ENCODE measurements around the gene TNS3.

TNS3 gene

DNA sequence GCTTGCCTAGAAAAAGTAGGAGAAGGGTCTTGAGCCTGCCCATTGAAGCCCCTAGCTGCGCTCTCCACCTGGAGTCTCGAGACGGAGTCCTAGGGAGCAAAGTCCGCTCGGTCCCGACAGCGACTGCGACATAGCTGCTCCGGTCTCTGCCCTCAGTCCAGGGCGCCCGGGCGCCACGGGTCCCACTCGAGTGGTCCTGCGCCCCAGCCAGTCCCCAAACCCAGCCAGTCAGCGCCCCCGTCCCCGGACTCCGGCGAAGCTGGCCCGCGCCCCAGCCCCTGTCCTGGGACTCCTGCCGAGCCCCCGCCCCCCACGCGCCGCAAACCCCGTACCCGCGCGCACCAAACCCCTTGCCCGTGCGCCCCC lies 490 bp downstream of the TNS3 start:
- no peak for DNase-seq (ENCODE audit: low read depth)

DNA sequence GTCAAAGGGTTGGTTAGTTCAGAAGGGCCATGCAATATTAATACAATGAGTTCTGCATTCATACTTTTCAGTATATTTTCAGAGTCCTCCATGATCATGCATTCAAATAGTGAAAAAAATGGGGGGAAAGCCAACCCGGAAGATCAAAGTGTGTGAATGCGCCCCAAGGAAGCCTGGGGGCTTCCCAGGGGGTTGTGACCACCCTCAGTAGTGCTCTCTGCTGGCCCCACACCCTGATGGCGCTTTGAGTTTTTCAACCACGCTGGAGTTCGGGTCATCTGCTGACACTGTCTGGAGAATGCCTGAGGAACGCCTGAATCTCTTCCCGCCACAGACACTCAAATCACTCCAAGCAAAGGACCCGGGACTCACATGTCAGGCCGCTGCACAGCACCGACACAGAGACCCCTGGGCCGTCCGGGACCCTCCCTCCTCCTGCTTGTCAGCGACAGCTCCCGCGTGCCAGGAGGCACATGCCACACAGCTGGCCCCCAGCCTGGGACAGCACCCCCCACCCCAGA lies 1.0 kb downstream of the TNS3 start:
- DNase-seq (ENCODE audit: low read depth) = no peak

DNA sequence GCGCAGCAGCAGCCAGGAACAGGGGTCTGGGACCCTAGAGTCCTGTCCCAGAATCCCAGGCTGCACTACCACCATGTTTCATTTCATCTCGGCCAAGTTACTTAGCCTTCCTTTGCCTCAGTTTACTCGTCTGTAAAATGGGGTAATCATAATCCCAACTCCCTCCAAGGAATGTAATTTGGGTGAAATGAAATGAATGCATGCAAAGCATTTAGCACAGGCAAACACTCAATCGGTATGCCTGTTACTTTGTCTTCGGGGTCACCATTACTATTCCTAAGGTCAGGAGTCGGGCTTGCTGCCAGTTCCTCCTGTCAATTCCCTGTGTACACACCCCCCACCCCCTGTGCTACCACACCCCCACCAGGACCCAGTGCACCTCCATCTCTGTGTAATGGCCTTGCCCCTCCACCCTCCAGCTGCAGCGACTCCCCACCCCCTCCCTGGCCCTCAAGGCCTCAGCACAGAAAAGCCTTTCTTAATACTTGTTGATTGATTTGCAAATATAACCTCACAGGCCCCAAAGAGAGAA lies 1.7 kb downstream of the TNS3 start:
- no peak for DNase-seq (ENCODE audit: low read depth)

DNA sequence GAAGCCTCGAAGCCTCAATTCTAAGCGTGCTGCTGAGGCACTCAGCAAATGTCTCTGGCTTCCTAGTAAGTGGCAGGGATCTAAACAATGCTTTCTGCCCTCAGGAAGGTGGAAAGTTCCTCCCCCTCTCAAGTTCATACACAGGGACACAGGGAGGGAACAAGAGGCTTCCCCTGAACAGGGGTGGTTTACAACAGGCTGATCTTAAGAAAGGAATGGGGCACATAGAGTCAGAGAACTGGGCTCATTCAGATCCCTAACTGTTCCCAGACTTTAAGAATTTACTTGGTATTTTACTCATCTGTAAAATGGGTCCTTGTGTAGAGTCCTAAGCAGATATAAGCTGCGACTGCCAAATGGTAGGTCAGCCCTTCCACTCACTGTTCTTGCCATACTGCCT lies 2.5 kb downstream of the TNS3 start:
- DNase-seq (ENCODE audit: low read depth) = no peak

DNA sequence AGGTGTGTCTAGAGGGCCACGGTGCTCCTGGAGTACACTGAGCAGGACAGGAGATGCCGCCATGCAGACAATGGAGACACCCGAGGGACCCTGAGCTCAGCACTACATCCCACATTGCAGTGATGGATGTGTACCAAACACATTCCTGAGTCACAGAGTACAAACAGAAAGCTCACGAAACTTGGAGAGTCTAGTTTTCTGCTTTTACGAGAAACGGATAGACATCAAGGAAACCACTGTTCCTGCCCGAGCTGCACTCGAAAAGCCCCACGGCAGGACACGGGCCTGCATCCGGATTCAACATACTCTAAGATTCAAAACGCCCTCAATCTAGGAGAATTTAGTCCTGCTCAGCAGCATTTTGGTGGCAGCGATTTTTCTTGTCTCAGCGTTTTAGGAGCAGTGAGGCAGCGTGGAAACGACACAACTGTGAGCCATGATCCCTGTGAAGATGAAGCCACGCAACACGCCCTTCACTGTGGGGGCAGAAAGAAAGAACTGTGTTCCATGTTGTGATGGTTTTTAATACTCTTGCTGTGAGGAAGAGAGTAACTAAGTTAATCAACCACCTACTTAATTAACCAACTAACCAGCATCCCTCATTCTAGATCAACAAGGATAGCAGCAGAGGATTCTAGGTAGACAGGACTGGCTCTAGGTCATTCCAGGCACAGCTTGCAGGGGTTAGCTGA lies 3.2 kb downstream of the TNS3 start:
- DNase-seq (ENCODE audit: low read depth) = no peak

DNA sequence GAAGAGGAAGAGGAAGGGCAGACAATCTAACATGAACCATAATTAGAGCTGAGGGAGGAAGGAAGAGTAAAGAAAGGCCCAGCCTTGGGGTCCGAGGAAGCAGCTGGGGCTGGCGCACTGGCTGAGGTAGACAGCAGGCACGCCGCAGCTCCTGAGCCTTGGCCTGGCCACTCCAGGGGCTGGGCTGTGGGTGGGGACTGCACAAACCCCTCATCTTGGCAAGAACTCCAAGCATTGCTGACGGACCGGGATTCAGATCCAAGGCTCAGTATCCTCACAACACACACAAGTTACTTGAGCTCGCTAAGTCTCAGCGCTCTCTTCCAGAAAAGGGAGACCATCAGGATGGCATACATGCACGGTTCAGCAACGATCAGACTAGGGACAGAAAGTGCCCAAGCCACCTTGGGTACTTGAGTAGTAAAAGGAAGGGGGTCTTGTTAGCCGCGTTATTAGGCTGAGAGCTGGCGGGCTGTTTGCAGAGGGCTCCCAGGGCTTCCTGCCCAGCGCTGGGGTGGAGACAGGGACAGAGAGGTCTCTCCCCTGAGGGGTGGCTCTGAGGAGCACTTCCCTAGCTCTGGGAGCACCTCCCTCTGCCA lies 4.5 kb downstream of the TNS3 start:
- DNase-seq (ENCODE audit: low read depth) = no peak

DNA sequence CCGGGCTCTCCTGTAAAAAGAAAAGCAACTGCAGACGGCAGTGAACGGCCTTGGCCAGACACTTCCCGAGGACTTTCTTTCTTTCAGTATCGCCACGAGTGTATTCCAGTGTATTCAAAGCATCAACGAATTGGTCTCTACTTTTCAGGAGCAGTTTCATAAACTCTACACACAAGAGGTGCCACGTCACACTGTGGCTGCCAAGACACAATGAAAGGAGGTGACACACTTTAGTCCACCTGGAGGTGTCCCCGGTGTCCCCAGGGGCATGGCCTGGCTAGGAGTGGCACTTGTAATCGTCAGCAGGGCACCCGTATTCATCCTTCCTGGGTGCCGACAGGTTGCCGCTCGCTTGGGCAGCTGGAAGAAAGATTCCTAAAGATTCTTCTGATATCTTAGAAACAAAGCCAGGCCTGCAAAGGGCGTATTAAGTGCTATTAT lies 5.0 kb downstream of the TNS3 start:
- no peak for DNase-seq (ENCODE audit: low read depth)

DNA sequence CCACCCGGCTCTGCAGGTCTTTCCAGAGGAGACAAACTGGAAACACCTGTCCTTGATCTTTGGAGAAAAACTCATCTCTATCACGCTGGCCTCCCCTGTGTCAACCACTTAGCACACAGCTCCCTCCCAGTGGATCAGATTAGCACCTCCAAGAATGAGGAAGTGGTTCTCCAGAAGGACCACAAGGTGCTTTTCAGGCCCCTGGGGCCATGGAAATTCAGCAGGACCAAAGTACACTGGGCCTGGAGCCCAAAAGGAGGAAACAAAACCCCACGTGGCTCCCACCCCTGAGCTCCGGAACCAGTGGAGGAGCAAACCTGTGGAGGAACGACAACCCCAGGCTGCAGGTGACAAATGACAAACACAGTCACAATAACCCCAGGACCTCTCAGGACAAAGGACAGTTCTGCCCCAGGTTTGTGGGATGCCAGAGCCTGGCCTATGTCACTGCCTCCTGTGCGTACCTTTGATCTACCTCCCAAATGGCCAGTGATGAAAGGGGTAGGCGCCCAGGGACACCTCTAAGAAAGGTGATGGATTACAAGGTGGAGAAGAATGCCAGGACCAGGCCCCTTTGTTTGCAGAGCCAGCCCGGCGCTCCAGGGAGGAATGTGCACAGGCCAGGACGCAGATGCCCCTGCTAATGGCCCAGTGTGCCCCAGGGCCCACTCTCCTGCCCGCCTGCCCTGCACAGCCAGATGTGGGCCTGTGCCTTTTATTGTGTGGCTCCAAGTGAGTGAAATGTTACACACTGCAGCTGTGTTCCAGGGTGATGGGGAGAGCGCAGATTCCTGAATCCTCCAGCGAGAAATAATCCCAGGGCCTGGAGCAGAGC lies 5.7 kb downstream of the TNS3 start:
- DNase-seq (ENCODE audit: low read depth) = no peak

DNA sequence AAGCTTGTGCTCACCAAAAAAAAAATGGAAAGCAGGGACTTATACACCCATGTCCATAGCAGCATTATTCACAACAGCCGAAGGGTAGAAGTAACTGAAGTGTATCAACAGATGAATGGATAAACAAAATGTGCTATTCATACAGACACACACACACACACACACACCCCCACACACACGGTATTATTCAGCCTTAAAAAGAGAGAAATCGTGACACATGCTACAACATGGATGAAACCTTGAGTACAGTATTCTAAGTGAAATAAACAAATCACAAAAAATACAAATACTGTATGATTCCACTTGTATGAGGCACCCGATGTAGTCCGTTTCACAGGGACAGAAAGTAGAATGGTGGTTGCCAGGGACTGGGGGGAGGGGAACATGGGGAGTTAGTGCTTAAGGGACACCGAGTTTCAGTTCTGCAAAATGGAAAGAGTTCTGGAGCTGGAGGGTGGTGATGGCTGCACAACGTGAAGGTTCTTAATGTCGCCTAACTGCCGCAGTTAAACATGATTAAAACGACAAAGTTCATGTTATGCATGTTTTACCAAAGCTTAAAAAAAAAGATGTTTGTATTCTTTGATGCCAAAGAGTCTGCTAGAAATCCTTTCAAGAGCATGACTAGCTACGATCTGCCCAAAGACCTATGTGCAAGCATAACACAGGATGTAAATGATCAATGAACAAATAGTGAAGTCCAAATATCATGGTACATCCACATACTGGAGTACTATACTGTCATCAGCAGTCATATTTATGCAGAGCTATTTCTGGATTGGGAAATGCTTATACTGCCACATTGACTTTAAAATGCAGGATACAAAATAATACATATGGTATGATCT lies 7.2 kb downstream of the TNS3 start:
- no peak for DNase-seq (ENCODE audit: low read depth)

DNA sequence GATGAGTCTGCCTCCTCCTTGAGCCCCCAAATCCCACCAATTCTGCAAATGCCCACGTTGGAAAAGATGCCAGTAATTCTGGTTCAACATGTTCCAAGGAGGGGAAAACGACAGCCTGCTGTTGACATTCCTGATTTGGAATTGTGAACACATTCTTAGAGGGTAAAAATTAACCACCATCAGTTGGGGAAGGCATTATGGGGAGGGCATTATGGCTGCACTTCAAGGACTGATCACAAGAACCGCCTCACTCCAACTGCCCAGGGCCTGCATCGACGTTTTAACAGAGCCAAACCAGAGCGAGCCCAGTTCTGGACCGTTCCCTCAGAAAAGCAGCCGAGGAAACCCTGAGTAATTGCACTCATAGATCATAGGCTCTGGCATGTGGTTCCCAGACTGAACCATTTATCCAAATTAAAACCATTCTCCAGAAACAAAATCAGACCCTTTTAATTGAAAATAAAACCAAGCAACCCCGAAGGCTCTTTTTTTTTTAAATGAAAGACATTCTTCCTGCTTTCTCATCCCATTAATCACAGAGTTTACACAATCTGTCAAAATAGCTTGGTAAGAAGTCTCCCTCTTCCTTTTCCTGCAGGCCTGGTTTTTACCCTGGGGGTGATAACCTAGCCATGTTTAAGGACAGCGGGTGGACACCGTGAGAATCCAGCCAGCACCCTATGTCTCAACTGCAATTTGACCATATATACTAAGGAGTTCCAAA lies 8.0 kb downstream of the TNS3 start:
- DNase-seq (ENCODE audit: low read depth) = no peak

DNA sequence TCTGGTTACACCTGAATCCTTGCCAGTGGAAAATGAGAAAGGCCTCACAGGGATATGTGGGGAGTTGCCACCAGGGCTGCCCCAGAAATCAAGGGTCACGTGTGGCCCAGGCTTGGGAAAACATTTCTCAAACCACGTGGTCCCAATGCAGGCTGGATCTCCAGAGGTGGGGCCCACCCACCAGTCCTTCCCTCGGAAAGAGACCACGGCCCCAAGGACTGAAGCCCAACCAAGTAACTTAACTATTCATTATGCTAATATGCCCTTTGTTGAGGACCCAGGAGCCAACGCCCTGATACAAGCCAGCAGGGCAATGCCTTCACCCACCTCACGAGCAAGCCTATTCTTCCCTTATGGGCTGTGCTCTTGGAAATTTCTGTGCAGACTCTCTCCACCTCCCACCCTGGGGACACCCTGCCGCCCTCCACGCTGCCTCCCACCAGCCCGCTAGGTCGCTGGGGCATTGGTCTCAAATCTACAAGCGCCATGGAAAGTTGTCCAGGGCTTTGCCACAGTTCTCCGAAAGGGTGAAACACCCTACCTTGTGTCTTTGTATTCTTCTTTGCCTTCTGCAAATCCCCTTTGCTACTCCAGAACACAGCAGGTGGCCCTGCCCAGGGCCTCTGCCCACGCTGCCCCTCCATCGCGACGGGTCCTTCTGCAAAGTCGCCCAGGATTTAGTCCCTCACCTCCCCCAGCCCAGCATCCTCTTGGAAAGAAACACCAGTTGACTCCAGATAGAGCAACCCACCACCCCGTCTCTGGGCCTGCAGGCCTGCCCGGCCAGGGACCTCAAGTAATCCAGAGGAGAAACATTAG lies 8.8 kb downstream of the TNS3 start:
- DNase-seq (ENCODE audit: low read depth) = no peak

DNA sequence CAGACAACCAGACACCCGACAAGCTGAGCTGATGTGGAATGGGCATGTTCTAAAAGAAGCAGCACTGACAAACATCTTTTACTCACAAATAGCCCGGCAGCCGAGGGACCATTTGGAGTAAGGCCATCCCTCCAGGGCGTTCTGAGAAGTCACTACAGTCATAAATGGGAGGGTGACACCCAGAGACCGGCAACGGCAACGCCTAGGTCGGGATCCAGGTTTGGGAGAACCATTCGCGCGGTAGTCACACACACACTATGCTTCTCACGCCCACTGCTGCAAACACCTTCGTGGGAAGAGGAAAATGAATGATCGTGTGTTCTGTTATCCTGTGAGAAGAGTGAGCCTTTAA lies 9.8 kb downstream of the TNS3 start:
- DNase-seq (ENCODE audit: low read depth) = no peak

DNA sequence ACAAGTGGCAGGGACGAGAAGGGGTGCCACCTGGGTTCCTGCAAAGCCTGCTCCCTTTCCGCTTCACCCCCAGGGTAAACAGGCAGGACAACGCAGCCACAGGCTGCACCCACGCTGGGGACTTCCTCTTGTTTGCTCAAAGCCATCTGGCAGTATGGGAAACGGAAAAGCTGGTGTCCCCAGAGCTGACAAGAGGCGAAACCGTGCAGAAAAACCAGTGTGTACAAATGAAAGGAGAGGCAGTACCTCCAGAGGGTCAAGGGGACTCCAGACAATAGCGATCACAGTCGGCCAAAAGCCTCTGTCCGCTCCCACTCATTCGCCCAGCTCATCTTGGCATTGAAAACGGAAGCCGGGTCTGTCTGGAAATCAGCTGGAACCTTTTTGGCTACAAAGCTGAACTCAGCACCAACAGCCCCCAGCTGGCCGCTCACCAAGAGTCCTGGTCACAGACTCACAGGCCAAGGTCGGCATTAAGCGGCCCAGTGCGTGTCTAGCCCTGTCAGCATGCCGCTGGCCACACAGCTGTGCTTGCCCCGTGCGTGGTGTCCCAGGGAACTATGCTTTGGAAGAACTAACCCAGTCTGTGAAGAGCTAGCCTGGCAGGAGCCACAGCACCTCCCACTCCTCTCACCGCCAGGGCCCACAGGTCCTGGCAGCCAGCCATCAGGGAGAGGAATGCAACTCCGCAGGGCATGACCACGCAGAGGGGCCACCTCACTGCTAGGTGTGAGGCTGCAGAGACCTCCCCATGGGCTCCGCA lies 10.4 kb downstream of the TNS3 start:
- DNase-seq (ENCODE audit: low read depth) = no peak

DNA sequence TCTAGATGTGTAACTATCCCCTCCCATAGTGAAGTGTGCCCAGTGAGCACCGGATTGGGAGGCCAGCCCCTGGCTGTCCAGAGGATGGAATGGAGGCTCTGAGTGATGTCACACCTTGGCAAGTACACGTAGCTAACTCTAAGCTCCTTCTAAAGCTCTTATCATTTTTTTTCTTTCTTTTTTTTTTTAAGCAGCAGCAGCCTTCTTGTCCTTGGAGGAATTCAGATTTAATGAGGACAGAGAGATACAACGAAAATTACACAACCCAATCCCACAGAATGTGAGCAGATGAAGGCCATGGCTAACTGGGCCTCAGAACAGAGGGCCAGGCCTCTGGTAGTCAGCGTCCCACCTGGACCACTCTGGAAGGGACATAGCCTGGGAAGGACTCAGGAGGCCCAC lies 11.3 kb downstream of the TNS3 start:
- DNase-seq (ENCODE audit: low read depth) = no peak

DNA sequence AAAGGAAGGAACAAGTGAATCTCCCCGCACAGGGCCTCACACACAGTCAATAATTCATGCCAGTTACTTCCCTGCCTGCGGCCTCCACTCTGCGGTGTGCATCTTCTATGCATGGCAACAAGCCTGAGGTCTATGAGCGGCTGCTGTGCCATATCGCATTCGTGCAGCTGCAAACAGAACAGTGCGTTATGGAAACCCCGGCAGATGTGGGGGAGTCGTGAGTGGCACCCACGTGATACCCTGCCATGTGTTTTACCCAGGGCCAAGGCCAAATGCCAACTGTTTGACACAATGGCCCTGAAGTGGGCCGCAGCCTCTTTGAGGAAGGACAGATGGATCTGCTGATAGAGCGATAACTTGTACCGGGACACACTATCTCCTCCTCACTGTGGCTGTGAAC lies 13.4 kb downstream of the TNS3 start:
- no peak for DNase-seq (ENCODE audit: low read depth)

DNA sequence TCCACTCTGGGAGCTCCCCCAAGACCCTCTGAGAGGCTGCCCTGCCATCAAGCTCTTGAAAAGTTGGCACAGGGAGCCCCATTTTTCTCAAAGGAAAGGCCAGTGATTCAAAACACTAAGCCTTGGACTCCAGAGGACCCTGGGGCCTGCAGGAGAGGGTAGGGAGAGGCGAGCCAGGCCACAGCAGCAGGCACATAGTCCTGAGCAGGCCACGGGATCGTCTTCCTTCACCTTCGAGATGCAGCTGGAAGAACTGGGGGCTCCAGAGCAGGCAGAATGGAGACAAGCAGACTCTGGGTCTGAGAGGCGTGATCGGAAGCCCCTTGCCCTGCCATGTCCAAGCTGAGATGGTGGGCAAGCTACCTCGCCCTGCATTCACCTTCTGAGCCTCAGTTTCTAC lies 13.9 kb downstream of the TNS3 start:
- no peak for DNase-seq (ENCODE audit: low read depth)

DNA sequence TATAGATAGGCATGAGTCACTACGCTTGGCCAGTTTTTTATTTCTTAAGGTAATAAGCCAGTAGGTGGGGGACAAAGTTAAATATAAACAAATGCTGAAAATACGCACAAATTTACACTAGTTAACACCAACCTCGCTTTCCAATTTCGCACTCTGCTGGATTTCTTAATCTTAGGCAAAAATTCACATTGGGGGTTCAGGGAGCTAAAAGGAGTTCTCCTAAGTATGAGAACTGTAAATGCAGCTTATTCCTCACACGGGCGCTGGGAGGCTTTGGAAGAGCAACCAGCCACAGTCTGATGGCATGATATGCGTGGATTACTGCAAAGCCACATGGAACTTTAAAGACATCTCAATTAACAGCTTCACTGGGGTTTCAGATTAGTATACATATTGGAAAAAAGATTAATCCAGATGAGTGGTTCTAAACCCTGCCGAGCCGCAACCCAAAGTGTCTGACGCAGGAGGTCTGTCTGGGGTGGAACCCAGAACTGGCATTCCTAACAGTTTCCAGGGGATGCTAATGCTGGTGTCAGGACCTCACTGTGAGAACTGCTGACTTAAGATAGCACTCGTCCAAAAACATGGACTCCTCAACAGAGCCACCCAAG lies 16.2 kb downstream of the TNS3 start:
- DNase-seq (ENCODE audit: low read depth) = no peak

DNA sequence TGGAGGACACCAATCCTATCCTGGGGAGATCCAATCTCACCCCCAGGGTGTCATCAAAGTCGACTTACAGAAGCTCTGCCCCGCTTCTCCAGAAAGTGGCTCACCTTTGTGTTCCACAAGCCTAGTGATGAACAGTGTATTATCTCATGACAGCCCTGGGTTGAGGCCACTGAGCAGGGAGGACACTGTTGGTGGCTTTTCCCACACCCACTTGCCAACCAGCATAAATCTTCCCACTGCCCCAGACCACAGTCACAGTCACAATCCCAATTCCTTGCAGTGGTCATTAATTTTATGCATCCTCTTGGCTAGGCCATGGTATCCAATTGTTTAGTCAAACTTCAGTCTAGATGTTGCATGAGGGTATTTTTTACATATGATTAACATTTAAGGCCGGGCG lies 18.4 kb downstream of the TNS3 start:
- DNase-seq (ENCODE audit: low read depth) = no peak

DNA sequence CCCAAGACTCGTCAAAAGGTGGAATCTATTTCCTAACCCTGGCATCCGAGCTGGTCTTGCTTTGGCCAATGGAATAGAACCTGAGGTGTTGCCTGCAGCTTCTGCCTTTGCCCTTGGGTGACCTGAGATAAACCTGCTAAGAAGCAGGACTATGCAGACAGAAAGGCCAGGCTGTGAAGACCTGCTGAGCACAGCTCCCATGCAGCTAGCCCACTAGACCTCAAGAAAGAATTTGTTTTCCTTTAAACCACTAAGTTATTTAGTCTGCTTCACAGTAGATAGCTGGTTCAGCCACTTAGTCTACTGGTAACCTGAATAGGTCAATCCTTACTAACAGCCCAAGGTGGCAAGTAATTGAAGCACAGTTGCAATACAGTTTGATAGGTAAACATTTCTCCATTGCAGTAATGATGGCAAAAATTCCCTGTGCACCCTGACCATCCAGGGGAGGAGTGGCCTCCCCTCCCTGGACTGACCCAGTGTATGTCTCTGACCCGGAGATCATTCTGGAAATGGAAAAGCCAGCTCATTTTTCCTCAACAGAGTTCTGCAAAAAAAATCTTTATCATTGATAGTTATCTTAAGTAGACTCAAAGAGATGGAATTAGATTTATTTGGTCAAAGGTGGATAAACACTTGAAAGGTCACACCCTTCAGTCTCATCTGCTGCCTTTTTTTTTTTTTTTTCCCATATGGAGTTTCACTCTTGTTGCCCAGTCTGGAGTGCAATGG lies 20.0 kb downstream of the TNS3 start:
- no peak for DNase-seq (ENCODE audit: low read depth)
